GM23338 (cell line): ENCODE data around the gene KIAA2012. TPM values are rescaled to one million over a fixed set of nuclear protein-coding genes. Genes with fewer than 3 reads are reported as not detected.

Source experiments
- ATAC-seq: fragments of 200-7000 bp; cut with Tn5 transposase; 3 replicates; pipeline ENCODE4 v1.9.1; 2020
- DNase-seq: peaks from one replicate; pipeline ENCODE4 v3.0.0-alpha.2; 2015; ENCODE audit warnings: low spot score
- H2AFZ ChIP-seq: fragments of 200-600 bp; sonication (generic); 2 replicates; pipeline ENCODE4 v1.8.0; 2016; ENCODE audit warnings: antibody characterized with exemption, mild to moderate bottlenecking, moderate library complexity
- H3F3A ChIP-seq: fragments of 200-600 bp; sonication (generic); replicated peaks from 2 replicates; pipeline ENCODE4 v1.8.0; 2017; ENCODE audit warnings: antibody characterized with exemption, mixed run types, low read depth
- H3K27ac ChIP-seq: fragments of 200-600 bp; sonication (generic); 2 replicates; pipeline ENCODE4 v1.6.1; 2016; ENCODE audit warnings: low read depth
- H3K27me3 ChIP-seq: fragments of 200-600 bp; sonication (generic); 2 replicates; pipeline ENCODE4 v1.8.0; 2016; ENCODE audit warnings: mild to moderate bottlenecking, mixed run types, moderate library complexity; ENCODE audit not compliant: insufficient read depth
- H3K36me3 ChIP-seq: fragments of 200-600 bp; sonication (generic); 2 replicates; pipeline ENCODE4 v1.8.0; 2016; ENCODE audit warnings: mild to moderate bottlenecking; ENCODE audit not compliant: insufficient read depth
- H3K4me1 ChIP-seq: fragments of 200-600 bp; sonication (generic); 2 replicates; pipeline ENCODE4 v1.8.0; 2016; ENCODE audit warnings: mild to moderate bottlenecking, moderate library complexity; ENCODE audit not compliant: insufficient read depth
- H3K4me2 ChIP-seq: fragments of 200-600 bp; sonication (generic); 2 replicates; pipeline ENCODE4 v1.7.1; 2017; ENCODE audit warnings: mixed run types
- H3K4me3 ChIP-seq: fragments of 200-600 bp; sonication (generic); 2 replicates; pipeline ENCODE4 v1.6.1; 2016; ENCODE audit warnings: mixed run types
- H3K79me2 ChIP-seq: fragments of 200-600 bp; sonication (generic); replicated peaks from 2 replicates; pipeline ENCODE4 v1.8.0; 2017; ENCODE audit warnings: mild to moderate bottlenecking; ENCODE audit not compliant: insufficient read depth
- H3K9me2 ChIP-seq: fragments of 200-600 bp; sonication (generic); 2 replicates; pipeline ENCODE4 v1.8.0; 2017; ENCODE audit not compliant: insufficient read depth
- H4K20me1 ChIP-seq: fragments of 200-600 bp; sonication (generic); replicated peaks from 2 replicates; pipeline ENCODE4 v1.8.0; 2017; ENCODE audit warnings: mild to moderate bottlenecking; ENCODE audit not compliant: insufficient read depth
- H3K27ac Mint-ChIP-seq: 2 replicates; pipeline ENCODE4 v1.8.0; 2020; ENCODE audit warnings: inconsistent platforms, mild to moderate bottlenecking, moderate library complexity, mixed read lengths
- H3K27me3 Mint-ChIP-seq: 3 replicates; pipeline ENCODE4 v1.8.0; 2022; ENCODE audit warnings: low read depth, mild to moderate bottlenecking, moderate library complexity, mixed read lengths, inconsistent platforms; ENCODE audit not compliant: insufficient read depth, poor library complexity
- H3K36me3 Mint-ChIP-seq: 3 replicates; pipeline ENCODE4 v1.8.0; 2021; ENCODE audit warnings: low read depth, mild to moderate bottlenecking, inconsistent platforms, moderate library complexity, mixed read lengths
- H3K4me1 Mint-ChIP-seq: 3 replicates; pipeline ENCODE4 v1.8.0; 2020; ENCODE audit warnings: mild to moderate bottlenecking, inconsistent platforms, mixed read lengths
- H3K4me3 Mint-ChIP-seq: 3 replicates; pipeline ENCODE4 v1.8.0; 2021; ENCODE audit warnings: moderate library complexity, mild to moderate bottlenecking, inconsistent platforms, mixed read lengths
- H3K9me3 Mint-ChIP-seq: 3 replicates; pipeline ENCODE4 v1.8.0; 2020; ENCODE audit warnings: moderate library complexity, mild to moderate bottlenecking, inconsistent platforms, mixed read lengths
- EZH2phosphoT487 ChIP-seq: fragments of 200-600 bp; sonication (generic); IDR thresholded peaks from one replicate; pipeline ENCODE4 v1.8.1; 2018; ENCODE audit warnings: antibody characterized with exemption; ENCODE audit not compliant: unreplicated experiment
- JUNB ChIP-seq: IDR thresholded peaks from one replicate; pipeline ENCODE4 v1.6.1; 2016; ENCODE audit warnings: antibody characterized with exemption; ENCODE audit not compliant: unreplicated experiment
- POLR2AphosphoS5 ChIP-seq: IDR thresholded peaks from 2 replicates; pipeline ENCODE4 v1.6.1; 2016; ENCODE audit warnings: antibody characterized with exemption, low read depth
- STAT1 ChIP-seq: IDR thresholded peaks from one replicate; pipeline ENCODE4 v1.6.1; 2016; ENCODE audit warnings: antibody characterized with exemption; ENCODE audit not compliant: unreplicated experiment
- polyA plus RNA-seq: library from polyadenylated mRNA; unstranded; fragments of >200 nt; fragmentation: Nextera tagmentation; extraction: Ambion mirVana; gene quantifications from 2 replicates; pipeline ENCODE4 v1.2.1, GENCODE V29; 2016
- total RNA-seq: library from RNA; depleted of rRNA; stranded (reverse); fragments of >200 nt; shearing (Covaris generic); gene quantifications from 2 replicates; pipeline ENCODE4 v1.2.3, GENCODE V29; 2014
- TF ChIP-seq, protein P1 (sequence below): fragments of 250-450 bp; sonication (Bioruptor Pico); IDR thresholded peaks from 2 replicates; pipeline ENCODE4 v1.5.0; 2020; ENCODE audit warnings: mild to moderate bottlenecking, moderate library complexity
- TF ChIP-seq, protein P2 (sequence below): IDR thresholded peaks from 2 replicates; pipeline ENCODE4 v1.6.1; 2016; ENCODE audit warnings: antibody characterized with exemption
- TF ChIP-seq, protein P3 (sequence below): IDR thresholded peaks from one replicate; pipeline ENCODE4 v1.6.1; 2018; ENCODE audit warnings: antibody characterized with exemption; ENCODE audit not compliant: unreplicated experiment

The KIAA2012 gene
- total and polyA plus RNA-seq, 2 experiments from 2014 or later, result 0.03 to 0.08 TPM

DNA sequence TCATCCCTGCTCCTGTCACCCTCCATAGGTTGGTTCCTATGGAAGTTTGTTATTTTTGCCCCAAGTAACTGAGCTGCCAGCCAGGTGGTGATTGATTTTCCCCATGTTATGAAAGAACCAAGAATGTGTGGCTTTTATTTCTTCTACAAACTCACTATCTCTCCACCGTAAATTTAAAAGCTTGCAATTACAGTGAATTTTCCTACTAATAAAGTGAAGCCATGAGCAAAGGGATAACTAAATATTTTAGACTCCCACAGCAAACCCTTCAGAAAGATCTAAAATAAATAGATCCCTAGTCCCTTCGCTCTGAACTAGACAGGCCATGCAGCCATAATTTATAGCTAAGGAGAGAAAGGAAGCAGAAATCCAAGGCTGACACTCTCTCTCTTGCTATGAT, 6.2 kb upstream of the KIAA2012 start (continued):
- TF ChIP-seq, protein P1, sequence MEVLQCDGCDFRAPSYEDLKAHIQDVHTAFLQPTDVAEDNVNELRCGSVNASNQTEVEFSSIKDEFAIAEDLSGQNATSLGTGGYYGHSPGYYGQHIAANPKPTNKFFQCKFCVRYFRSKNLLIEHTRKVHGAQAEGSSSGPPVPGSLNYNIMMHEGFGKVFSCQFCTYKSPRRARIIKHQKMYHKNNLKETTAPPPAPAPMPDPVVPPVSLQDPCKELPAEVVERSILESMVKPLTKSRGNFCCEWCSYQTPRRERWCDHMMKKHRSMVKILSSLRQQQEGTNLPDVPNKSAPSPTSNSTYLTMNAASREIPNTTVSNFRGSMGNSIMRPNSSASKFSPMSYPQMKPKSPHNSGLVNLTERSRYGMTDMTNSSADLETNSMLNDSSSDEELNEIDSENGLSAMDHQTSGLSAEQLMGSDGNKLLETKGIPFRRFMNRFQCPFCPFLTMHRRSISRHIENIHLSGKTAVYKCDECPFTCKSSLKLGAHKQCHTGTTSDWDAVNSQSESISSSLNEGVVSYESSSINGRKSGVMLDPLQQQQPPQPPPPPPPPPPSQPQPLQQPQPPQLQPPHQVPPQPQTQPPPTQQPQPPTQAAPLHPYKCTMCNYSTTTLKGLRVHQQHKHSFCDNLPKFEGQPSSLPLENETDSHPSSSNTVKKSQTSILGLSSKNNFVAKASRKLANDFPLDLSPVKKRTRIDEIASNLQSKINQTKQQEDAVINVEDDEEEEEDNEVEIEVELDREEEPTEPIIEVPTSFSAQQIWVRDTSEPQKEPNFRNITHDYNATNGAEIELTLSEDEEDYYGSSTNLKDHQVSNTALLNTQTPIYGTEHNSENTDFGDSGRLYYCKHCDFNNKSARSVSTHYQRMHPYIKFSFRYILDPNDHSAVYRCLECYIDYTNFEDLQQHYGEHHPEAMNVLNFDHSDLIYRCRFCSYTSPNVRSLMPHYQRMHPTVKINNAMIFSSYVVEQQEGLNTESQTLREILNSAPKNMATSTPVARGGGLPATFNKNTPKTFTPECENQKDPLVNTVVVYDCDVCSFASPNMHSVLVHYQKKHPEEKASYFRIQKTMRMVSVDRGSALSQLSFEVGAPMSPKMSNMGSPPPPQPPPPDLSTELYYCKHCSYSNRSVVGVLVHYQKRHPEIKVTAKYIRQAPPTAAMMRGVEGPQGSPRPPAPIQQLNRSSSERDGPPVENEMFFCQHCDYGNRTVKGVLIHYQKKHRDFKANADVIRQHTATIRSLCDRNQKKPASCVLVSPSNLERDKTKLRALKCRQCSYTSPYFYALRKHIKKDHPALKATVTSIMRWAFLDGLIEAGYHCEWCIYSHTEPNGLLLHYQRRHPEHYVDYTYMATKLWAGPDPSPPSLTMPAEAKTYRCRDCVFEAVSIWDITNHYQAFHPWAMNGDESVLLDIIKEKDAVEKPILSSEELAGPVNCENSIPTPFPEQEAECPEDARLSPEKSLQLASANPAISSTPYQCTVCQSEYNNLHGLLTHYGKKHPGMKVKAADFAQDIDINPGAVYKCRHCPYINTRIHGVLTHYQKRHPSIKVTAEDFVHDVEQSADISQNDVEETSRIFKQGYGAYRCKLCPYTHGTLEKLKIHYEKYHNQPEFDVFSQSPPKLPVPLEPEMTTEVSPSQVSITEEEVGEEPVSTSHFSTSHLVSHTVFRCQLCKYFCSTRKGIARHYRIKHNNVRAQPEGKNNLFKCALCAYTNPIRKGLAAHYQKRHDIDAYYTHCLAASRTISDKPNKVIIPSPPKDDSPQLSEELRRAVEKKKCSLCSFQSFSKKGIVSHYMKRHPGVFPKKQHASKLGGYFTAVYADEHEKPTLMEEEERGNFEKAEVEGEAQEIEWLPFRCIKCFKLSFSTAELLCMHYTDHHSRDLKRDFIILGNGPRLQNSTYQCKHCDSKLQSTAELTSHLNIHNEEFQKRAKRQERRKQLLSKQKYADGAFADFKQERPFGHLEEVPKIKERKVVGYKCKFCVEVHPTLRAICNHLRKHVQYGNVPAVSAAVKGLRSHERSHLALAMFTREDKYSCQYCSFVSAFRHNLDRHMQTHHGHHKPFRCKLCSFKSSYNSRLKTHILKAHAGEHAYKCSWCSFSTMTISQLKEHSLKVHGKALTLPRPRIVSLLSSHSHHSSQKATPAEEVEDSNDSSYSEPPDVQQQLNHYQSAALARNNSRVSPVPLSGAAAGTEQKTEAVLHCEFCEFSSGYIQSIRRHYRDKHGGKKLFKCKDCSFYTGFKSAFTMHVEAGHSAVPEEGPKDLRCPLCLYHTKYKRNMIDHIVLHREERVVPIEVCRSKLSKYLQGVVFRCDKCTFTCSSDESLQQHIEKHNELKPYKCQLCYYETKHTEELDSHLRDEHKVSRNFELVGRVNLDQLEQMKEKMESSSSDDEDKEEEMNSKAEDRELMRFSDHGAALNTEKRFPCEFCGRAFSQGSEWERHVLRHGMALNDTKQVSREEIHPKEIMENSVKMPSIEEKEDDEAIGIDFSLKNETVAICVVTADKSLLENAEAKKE, result no peak

DNA sequence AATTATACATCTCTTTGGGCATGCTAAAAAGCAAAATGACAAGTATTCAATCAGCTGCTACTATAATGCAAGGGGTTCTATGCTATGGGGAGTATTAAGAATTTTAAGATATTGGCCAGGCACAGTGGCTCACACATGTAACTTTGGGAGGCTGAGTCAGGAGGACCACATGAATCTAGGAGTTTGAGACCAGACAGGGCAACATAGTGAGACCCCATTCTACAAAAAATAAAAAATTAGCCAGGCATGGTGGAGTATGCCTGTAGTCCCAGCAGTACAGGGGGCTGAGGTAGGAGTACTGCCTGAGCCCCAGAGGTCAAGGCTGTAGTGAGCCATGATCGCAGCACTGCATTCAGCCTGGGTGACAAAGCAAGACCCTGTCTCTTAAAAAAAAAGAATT, 5.5 kb upstream of the KIAA2012 start:
- no peaks in the 10 kb centered on the region for H3K27me3 ChIP-seq
- Mint-ChIP-seq H3K27ac (no peak overlapping the region), H3K9me3 (no peaks in the 10 kb centered on the region), H3K36me3 (no peaks in the 10 kb centered on the region), H3K4me3 (no peak overlapping the region), H3K27me3 (peaks cover 2% of the 10 kb centered on the region), H3K4me1 (peaks cover 25% of the 10 kb centered on the region)
- H3K27ac ChIP-seq, result no peak overlapping the region
- ATAC-seq (no peak), DNase-seq (no peak)
- no peaks in the 10 kb centered on the region; the same call in 1 of the 2 replicates for H3K9me2 ChIP-seq
- H3K4me3 ChIP-seq, result no peak overlapping the region
- no peaks in the 10 kb centered on the region for H4K20me1 ChIP-seq
- 0 out of 2 replicates have a peak, but pooled peaks cover 4% of the 10 kb centered on the region for H3F3A ChIP-seq
- no peaks in the 10 kb centered on the region for H3K36me3 ChIP-seq
- no peak overlapping the region for H3K4me2 ChIP-seq
- peaks cover 23% of the 10 kb centered on the region for H3K4me1 ChIP-seq
- H3K79me2 ChIP-seq, result no peaks in the 10 kb centered on the region
- no peak overlapping the region for H2AFZ ChIP-seq
- TF ChIP-seq, protein P2, sequence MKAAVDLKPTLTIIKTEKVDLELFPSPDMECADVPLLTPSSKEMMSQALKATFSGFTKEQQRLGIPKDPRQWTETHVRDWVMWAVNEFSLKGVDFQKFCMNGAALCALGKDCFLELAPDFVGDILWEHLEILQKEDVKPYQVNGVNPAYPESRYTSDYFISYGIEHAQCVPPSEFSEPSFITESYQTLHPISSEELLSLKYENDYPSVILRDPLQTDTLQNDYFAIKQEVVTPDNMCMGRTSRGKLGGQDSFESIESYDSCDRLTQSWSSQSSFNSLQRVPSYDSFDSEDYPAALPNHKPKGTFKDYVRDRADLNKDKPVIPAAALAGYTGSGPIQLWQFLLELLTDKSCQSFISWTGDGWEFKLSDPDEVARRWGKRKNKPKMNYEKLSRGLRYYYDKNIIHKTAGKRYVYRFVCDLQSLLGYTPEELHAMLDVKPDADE, result no peak
- TF ChIP-seq, protein P3, sequence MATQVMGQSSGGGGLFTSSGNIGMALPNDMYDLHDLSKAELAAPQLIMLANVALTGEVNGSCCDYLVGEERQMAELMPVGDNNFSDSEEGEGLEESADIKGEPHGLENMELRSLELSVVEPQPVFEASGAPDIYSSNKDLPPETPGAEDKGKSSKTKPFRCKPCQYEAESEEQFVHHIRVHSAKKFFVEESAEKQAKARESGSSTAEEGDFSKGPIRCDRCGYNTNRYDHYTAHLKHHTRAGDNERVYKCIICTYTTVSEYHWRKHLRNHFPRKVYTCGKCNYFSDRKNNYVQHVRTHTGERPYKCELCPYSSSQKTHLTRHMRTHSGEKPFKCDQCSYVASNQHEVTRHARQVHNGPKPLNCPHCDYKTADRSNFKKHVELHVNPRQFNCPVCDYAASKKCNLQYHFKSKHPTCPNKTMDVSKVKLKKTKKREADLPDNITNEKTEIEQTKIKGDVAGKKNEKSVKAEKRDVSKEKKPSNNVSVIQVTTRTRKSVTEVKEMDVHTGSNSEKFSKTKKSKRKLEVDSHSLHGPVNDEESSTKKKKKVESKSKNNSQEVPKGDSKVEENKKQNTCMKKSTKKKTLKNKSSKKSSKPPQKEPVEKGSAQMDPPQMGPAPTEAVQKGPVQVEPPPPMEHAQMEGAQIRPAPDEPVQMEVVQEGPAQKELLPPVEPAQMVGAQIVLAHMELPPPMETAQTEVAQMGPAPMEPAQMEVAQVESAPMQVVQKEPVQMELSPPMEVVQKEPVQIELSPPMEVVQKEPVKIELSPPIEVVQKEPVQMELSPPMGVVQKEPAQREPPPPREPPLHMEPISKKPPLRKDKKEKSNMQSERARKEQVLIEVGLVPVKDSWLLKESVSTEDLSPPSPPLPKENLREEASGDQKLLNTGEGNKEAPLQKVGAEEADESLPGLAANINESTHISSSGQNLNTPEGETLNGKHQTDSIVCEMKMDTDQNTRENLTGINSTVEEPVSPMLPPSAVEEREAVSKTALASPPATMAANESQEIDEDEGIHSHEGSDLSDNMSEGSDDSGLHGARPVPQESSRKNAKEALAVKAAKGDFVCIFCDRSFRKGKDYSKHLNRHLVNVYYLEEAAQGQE, result no peak
- TF ChIP-seq STAT1, result no peak
- TF ChIP-seq EZH2phosphoT487, result no peak
- no peak for TF ChIP-seq JUNB
- no peak for TF ChIP-seq POLR2AphosphoS5
